Colon (tissue), 2 donors: ENCODE results near the gene EPB41L4A.
"Not testable (repeated sequence)": the region's sequence is repeated elsewhere in the genome, so short reads cannot be mapped to it uniquely, and the experiment has no call there.

Source experiments
- FAIRE-seq: peaks from 2 replicates; lab custom pipeline; 2012; peaks lifted over from hg19 to GRCh38; lab: Jason Lieb, UNC
- donor health status: control.
- donor health status: control.

Gene EPB41L4A

GRCh38 chr5:112419164-112419985, at the start of gene EPB41L4A:
Gene EPB41L4A, minus strand, starts transcription at chr5:112419277. Its CDS starts 238 bp downstream, at chr5:112419039.
- no peak for FAIRE-seq

GRCh38 chr5:112467485-112467884, 48.4 kb upstream of the EPB41L4A start:
- FAIRE-seq, result no peak

- not testable (repeated sequence) for FAIRE-seq
These were observed 47.2 kb upstream of the EPB41L4A start for GRCh38 chr5:112466261-112466660.

- FAIRE-seq, result not testable (repeated sequence)
These were observed 28.2 kb upstream of the EPB41L4A start for GRCh38 chr5:112447187-112447760.

- no peak for FAIRE-seq
These were observed 26.7 kb upstream of the EPB41L4A start for GRCh38 chr5:112445626-112446350.

- not testable (repeated sequence) for FAIRE-seq
These were observed 24.9 kb upstream of the EPB41L4A start for GRCh38 chr5:112443932-112444331.

DNA sequence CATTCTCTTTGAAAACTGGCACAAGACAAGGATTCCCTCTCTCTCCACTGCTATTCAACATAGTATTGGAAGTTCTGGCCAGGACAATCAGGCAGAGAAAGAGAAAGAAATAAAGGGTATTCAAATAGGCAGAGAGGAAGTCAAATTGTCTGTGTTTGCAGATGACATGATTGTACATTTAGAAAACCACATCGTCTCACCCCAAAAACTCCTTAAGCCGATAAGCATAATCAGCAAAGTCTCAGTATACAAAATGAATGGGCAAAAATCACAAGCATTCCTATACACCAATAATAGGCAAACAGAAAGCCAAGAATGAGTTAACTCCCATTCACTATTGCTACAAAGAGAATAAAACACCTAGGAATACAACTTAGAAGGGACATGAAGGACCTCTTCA, 21.0 kb upstream of the EPB41L4A start:
- no peak for FAIRE-seq

DNA sequence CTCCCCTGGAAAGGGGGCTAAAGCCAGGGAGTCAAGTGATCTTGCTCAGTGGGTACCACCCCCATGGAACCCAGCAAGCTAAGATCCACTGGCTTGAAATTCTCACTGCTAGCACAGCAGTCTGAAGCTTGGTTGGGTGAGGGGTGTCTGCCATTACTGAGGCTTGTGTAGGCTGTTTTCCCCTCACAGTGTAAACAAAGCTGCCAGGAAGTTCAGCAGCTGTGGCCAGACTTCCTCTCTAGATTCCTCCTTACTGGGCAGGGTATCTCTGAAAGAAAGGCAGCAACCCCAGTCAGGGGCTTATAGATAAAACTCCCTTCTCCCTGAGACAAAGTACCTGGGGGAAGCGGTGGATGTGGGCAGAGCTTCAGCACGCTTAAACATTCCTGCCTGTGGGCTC, 17.1 kb upstream of the EPB41L4A start:
- no peak for FAIRE-seq

- FAIRE-seq, result no peak
These were observed 15.6 kb upstream of the EPB41L4A start for GRCh38 chr5:112434641-112435040.

DNA sequence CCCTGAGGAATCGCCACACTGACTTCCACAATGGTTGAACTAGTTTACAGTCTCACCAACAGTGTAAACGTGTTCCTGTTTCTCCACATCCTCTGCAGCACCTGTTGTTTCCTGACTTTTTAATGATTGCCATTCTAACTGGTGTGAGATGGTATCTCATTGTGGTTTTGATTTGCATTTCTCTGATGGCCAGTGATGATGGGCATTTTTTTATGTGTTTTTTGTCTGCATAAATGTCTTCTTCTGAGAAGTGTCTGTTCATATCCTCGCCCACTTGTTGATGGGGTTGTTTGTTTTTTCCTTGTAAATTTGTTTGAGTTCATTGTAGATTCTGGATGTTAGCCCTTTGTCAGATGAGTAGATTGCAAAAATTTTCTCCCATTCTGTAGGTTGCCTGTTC, 7.1 kb upstream of the EPB41L4A start:
- not testable (repeated sequence) for FAIRE-seq

GRCh38 chr5:112419986-112420864, 1.1 kb upstream of the EPB41L4A start:
- FAIRE-seq, result no peak

GRCh38 chr5:112418659-112419163, 366 bp downstream of the EPB41L4A start:
- no peak for FAIRE-seq

DNA sequence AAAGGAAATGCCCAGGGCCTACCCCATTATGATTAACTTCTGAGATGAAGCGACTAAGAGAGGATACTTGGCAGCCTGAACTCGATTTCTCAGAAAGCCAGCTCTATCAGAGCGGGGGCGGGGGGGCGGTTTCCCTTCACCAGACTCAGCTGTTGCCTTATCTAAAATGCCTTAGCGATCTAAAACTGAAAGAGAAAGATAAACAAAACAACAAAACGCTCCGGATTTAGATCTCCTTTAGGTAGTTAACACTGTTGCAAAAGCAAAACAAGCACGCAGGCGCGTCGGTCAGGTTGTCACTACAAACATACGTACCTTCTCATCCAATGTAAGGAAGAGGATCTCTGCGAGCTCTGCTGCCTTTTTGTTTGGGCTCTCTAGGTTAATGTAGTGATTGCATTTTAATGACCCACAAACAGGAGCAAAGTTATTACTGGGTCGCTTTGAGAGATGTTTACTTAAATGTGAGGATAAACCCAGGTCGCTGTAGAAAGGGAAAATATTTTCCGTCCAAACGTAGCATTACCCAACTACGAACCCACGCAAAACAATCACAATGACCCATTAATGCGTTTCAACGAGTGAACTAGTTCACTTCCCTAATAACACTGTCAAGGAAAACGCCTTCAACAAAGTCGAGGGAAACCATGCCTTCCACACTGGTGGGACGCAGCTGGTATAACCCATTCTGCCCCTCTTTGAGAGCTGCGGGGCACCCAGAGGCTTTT, 982 bp downstream of the EPB41L4A start:
- no peak for FAIRE-seq

DNA sequence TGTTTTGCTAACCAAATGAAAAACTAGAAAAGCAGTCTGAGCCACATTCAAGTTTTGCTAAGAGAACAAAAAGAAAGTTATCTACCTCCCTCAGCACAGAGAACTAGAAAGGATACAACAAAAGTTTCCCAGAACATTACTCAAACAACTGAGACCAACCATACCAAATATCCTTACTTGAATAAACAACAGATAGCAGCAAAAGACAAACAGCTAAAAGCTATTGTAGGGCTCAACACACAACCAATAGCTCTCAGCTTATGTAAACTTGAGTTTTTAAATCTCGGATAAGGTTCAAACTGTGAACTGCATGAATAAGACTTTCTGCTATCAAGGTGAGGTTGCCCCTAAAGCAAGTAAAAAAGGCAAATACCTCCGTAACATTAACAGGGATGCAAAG, 3.5 kb downstream of the EPB41L4A start:
- FAIRE-seq, result no peak

- FAIRE-seq, result no peak
These were observed 5.5 kb downstream of the EPB41L4A start for GRCh38 chr5:112413611-112414010.

- no peak for FAIRE-seq
These were observed 6.7 kb downstream of the EPB41L4A start for GRCh38 chr5:112412346-112412745.

- no peak for FAIRE-seq
These were observed 7.2 kb downstream of the EPB41L4A start for GRCh38 chr5:112411903-112412302.

DNA sequence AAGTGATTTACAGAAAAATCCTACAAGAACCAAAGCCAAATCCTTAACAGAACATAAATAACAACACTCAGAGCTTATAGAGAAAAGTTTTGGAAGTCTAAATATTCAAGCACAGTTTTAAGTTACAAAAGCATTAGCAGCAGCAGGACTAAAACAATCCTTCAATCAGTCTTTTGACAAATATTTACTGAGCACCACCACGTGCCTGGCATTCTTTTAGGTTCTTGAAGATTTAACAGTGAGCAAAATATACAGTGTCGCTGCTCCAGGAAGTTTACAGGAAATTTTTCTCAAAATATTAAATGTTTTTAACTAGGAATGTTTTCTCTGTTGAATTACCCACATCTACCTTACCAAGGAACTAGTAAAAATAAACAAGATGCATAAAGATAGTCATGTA, 11.4 kb downstream of the EPB41L4A start:
- FAIRE-seq, result no peak

DNA sequence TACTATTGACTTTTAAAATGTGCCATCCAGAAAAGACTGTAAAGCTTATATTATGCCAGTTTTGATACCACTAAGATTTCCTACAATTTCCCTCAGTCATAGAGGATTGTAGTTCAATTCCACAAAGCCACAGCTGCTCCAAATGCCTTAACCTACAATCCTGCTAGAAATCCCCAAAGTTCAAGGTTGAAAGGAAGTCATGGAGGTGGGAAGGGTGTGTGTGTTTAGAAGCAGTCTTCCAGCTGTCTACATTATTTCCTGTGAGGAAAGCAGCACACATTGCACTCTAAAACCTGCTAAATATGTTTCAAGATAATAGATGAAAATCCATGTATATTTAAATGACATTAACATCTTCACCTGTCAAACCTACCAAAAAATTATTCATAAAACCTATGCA, 11.8 kb downstream of the EPB41L4A start:
- FAIRE-seq, result no peak

GRCh38 chr5:112403069-112403468, 16.0 kb downstream of the EPB41L4A start:
- no peak for FAIRE-seq

GRCh38 chr5:112401924-112402323, 17.2 kb downstream of the EPB41L4A start:
- no peak for FAIRE-seq
